ENCODE measurements around the gene RASSF5. TPM values are rescaled to one million over a fixed set of nuclear protein-coding genes. Genes with fewer than 3 reads are reported as not detected.

RASSF5 gene
- total and polyA plus RNA-seq, 2 of the 13 experiments (the other 11 are each of a cell fraction or from before 2014, with no cell fraction given), result 0.18 to 0.40 TPM

GRCh38 chr1:206578978-206579374 lies 71.6 kb downstream of the RASSF5 start (continued):
- TF ChIP-seq ARID4A (CRISPR knock-in tag; IDR thresholded peaks at IDR 0.05; ENCODE audit: borderline replicate concordance) (no peak), RBFOX2 (IDR thresholded peaks at IDR 0.05; ENCODE audit: low read depth, low read length) (no peak), HOXA9 (CRISPR knock-in tag; IDR thresholded peaks at IDR 0.05; ENCODE audit: borderline replicate concordance) (no peak), E2F2 (CRISPR knock-in tag; IDR thresholded peaks at IDR 0.05; ENCODE audit: borderline replicate concordance) (no peak), ZNF646 (CRISPR knock-in tag; IDR thresholded peaks at IDR 0.05) (no peak), MTA3 (CRISPR knock-in tag; IDR thresholded peaks at IDR 0.05) (no peak)
